Measurements from ENCODE around the gene TSACC. TPM values are rescaled to one million over a fixed set of nuclear protein-coding genes. Genes with fewer than 3 reads are reported as not detected.

The TSACC gene
- total and polyA plus RNA-seq, 2 of the 8 experiments (the other 6 are each of a cell fraction or from before 2014, with no cell fraction given), result 1.0 to 5.0 TPM

DNA sequence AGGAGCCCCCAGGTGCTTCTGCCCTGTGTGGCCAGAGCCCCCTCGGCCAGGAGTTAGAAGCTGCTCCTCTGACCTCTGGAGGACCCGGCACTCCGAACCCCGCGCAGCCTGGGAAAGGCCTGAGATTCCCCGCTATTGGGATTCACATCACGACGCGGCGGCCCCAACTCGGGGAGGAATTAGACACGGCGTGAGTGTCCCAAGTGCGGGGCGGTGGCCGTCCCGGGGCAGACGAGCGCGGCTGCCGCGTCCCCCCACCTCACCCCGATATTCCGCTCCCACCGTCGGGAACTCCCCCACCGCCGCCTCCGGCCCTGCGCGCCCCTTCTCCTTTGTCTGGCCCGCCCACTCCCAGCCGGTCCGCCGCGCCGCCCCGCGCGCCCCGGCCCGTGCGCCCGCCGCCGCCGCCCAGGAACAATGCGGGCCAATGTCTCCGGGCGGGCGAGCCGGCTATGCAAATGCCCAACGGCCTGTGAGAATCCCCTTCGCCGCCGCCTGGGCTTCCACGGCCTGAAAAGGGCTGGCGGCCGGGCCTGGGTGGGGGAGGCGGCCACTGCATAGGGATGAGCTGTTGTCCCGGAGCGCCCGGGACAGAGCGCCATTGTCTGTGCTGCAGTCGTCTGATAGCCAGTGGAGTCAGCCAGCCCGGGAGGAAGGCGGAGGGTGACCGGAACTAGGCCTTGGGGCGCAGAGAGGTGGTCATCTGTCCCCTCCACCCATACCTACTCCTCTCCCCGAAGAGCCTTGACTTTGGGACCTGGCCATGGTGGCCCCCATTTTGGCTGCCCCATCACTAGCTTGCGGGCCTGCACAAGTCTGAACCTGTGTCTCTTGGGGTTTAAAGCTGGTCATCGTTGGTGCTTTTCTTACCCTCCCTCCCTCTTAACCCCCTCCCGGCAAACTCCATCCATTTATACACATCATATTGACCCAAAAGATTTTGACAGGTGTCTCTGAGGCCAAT lies 50.1 kb downstream of the TSACC start:
- 13% methylated on average over 45 of the region's 73 CpGs; no CpG with 5 or more reads in 1 of the 2 experiments for WGBS, 2 experiments (ENCODE audit: extremely low coverage in 1 of 2, insufficient coverage in 1 of 2, insufficient read length in 1 of 2, insufficient replicate concordance in 2 of 2, low coverage in 1 of 2, low lambda C conversion rate in 2 of 2, missing lambda C conversion rate in 1 of 2)
- Histone ChIP-seq H3K4me2 (ENCODE audit: insufficient read depth in 1 of 2, low read depth in 2 of 2, low read length in 2 of 2) (peak overlapping the region; percentile 57 to 85), H3K14ac (ENCODE audit: insufficient read length) (no peak overlapping the region), H3K23me2 (ENCODE audit: low read depth, low read length) (peaks cover 4% of the 10 kb centered on the region; the same call in 1 of the 2 replicates), H3K23ac (ENCODE audit: insufficient read length) (no peak overlapping the region), H3K56ac (replicated peaks; ENCODE audit: insufficient read length, low read depth, low read length) (peak overlapping the region; percentile 27), H2BK120ac (replicated peaks; ENCODE audit: low read depth, low read length) (peak overlapping the region; percentile 70), H2BK20ac (ENCODE audit: low read length) (peak overlapping the region; percentile 76; the same call in 1 of the 2 replicates), H3K27ac (ENCODE audit: low read depth, low read length) (no peak overlapping the region), H4K20me1 (replicated peaks in 1 of 2; ENCODE audit: control insufficient read depth in 1 of 2, insufficient read depth in 2 of 2, low read length in 2 of 2) (no peaks in the 10 kb centered on the region), H3K4me3 (ENCODE audit: extremely low read depth in 1 of 4, insufficient read depth in 2 of 4, low read depth in 3 of 4, low read length in 4 of 4) (peak overlapping the region; percentile 23 to 59 (median 32)), H2BK5ac (ENCODE audit: low read depth, low read length) (no peak overlapping the region), H4K8ac (ENCODE audit: extremely low read depth, insufficient read depth, low read length) (peak overlapping the region; percentile 53), H3K79me2 (ENCODE audit: control insufficient read depth in 1 of 2, insufficient read depth in 2 of 2, low read length in 2 of 2) (no peaks in the 10 kb centered on the region), H2BK15ac (ENCODE audit: low read length) (peak overlapping the region; percentile 61; the same call in 1 of the 2 replicates), H3K9ac (replicated peaks in 1 of 4; ENCODE audit: extremely low read depth in 1 of 4, low read depth in 3 of 4, low read length in 3 of 4) (peak overlapping the region in 1 of 4 experiments; percentile 8; a peak in 2 of 7 replicates), H3K9me3 (ENCODE audit: insufficient read depth in 2 of 2, low read depth in 1 of 2, low read length in 1 of 2) (no peaks in the 10 kb centered on the region), H3K79me1 (ENCODE audit: low read depth, low read length) (no peaks in the 10 kb centered on the region), H3K36me3 (ENCODE audit: control insufficient read depth in 2 of 4, insufficient read depth in 4 of 4, low read length in 3 of 4) (no peaks in the 10 kb centered on the region), H3K27me3 (replicated peaks in 1 of 4; ENCODE audit: control insufficient read depth in 3 of 4, extremely low read depth in 1 of 4, insufficient read depth in 3 of 4, low read length in 3 of 4) (peaks cover 14 to 64% (median 56%) of the 10 kb centered on the region in 4 experiments), H2AFZ (ENCODE audit: low read length) (peak overlapping the region; percentile 87; the same call in 1 of the 2 replicates), H2BK12ac (ENCODE audit: low read depth, low read length) (peak overlapping the region; percentile 87; the same call in 1 of the 2 replicates), H3K18ac (ENCODE audit: extremely low read depth, low read length) (peak overlapping the region; percentile 85), H3K4me1 (replicated peaks in 1 of 4; ENCODE audit: control insufficient read depth in 3 of 4, insufficient read depth in 4 of 4, low read length in 3 of 4) (peaks cover 10 to 46% (median 33%) of the 10 kb centered on the region in 4 experiments), H4K5ac (ENCODE audit: insufficient read length, low read depth, low read length) (no peak overlapping the region), H4K91ac (replicated peaks; ENCODE audit: insufficient read length, low read length) (peak overlapping the region; percentile 93), H2AK5ac (ENCODE audit: low read depth, low read length) (no peak overlapping the region), H3K4ac (replicated peaks; ENCODE audit: insufficient read length, low read depth, low read length) (no peak overlapping the region)
- FAIRE-seq (no peak), DNase-seq (ENCODE audit: low read depth in 1 of 2, low spot score in 2 of 2) (peak in 1 of 2 experiments; percentile 74)
- POLR2A ChIA-PET (ENCODE audit: partially characterized antibody), result interaction anchor here (0.8 to 7.3 kb wide), 13 partner anchors 12 to 62 kb away, joined by 3 to 26 read pairs (median 5); no protein-coding TSS in a partner anchor
- CTCF ChIA-PET (ENCODE audit: partially characterized antibody), result interaction anchor here (0.6 to 26.1 kb wide), 9 partner anchors 9 to 78 kb away, joined by 3 to 574 read pairs (median 156); partner anchors contain the start of gene RHBG
- no peak for TF ChIP-seq CHD2 (IDR thresholded peaks at IDR 0.05; ENCODE audit: low read length)
- 0 out of 2 replicates have a peak, but pooled peaks have one; percentile 45 for TF ChIP-seq YY1 (IDR thresholded peaks at IDR 0.05; ENCODE audit: low read depth, low read length)
- no peak for TF ChIP-seq SIX5 (IDR thresholded peaks at IDR 0.05; ENCODE audit: low read depth, low read length)
- no peak for TF ChIP-seq POLR2A (IDR thresholded peaks at IDR 0.05; ENCODE audit: control extremely low read depth in 1 of 2, low read depth in 2 of 2, low read length in 2 of 2)
- TF ChIP-seq KDM4A (IDR thresholded peaks at IDR 0.05; ENCODE audit: low read depth, low read length, severe bottlenecking), result peak; percentile 46
- no peak for TF ChIP-seq ZNF274 (IDR thresholded peaks at IDR 0.05; ENCODE audit: borderline replicate concordance, extremely low read depth, low read length)
- no peak for TF ChIP-seq GABPA (IDR thresholded peaks at IDR 0.05; ENCODE audit: borderline replicate concordance, insufficient read depth, low read length)
- TF ChIP-seq TAF1 (IDR thresholded peaks at IDR 0.05; ENCODE audit: low read depth, low read length), result 0 out of 2 replicates have a peak, but pooled peaks have one; percentile 31
- TF ChIP-seq RBBP5 (IDR thresholded peaks at IDR 0.05; ENCODE audit: borderline replicate concordance, low read depth, low read length), result no peak
- TF ChIP-seq SUZ12 (IDR thresholded peaks at IDR 0.05; ENCODE audit: low read length), result peak; percentile 79
- no peak for TF ChIP-seq EP300 (IDR thresholded peaks at IDR 0.05; ENCODE audit: borderline replicate concordance in 1 of 2, low read depth in 2 of 2, low read length in 2 of 2)

Measured in H1 (cell line).